SK-N-SH treated with all-trans-retinoic acid at 6 μM for 48 hours (cell line): ENCODE results near the gene HSF4.

Source experiments
- ATAC-seq: fragments of 200-7000 bp; cut with Tn5 transposase; 3 replicates; pipeline ENCODE4 v1.9.1; 2020; ENCODE audit warnings: mild to moderate bottlenecking, moderate library complexity
- BACH2 ChIP-seq: fragments of 250-450 bp; sonication (Bioruptor Pico); IDR thresholded peaks from 2 replicates; pipeline ENCODE4 v1.9.0; 2021; ENCODE audit warnings: mild to moderate bottlenecking, borderline replicate concordance
- CREB5 ChIP-seq: fragments of 250-450 bp; sonication (Bioruptor Pico); IDR thresholded peaks from 2 replicates; pipeline ENCODE4 v1.5.1; 2020; ENCODE audit warnings: low read depth, mild to moderate bottlenecking, moderate library complexity
- CSDC2 ChIP-seq: fragments of 250-450 bp; sonication (Bioruptor Pico); IDR thresholded peaks from 2 replicates; pipeline ENCODE4 v1.5.0; 2020; ENCODE audit warnings: mild to moderate bottlenecking, moderate library complexity
- CSRNP3 ChIP-seq: fragments of 250-450 bp; sonication (Bioruptor Pico); IDR thresholded peaks from 2 replicates; pipeline ENCODE4 v1.5.1; 2021; ENCODE audit warnings: mild to moderate bottlenecking, moderate library complexity
- GLIS3 ChIP-seq: fragments of 250-450 bp; sonication (Bioruptor Pico); IDR thresholded peaks from 2 replicates; pipeline ENCODE4 v1.5.0; 2020; ENCODE audit warnings: mild to moderate bottlenecking, moderate library complexity
- ISL1 ChIP-seq: fragments of 250-450 bp; sonication (Bioruptor Pico); IDR thresholded peaks from 2 replicates; pipeline ENCODE4 v2.1.2; 2022; ENCODE audit warnings: mild to moderate bottlenecking, moderate library complexity
- OSR1 ChIP-seq: fragments of 250-450 bp; sonication (Bioruptor Pico); IDR thresholded peaks from 2 replicates; pipeline ENCODE4 v1.8.0; 2022; ENCODE audit warnings: moderate library complexity, mild to moderate bottlenecking, inconsistent platforms
- PATZ1 ChIP-seq: fragments of 250-450 bp; sonication (Bioruptor Pico); IDR thresholded peaks from 2 replicates; pipeline ENCODE4 v1.8.0; 2020; ENCODE audit warnings: mild to moderate bottlenecking, moderate library complexity, borderline replicate concordance
- PPARA ChIP-seq: fragments of 250-450 bp; sonication (Bioruptor Pico); IDR thresholded peaks from 2 replicates; pipeline ENCODE4 v1.5.0; 2020; ENCODE audit warnings: mild to moderate bottlenecking, borderline replicate concordance
- RARB ChIP-seq: fragments of 250-450 bp; sonication (Bioruptor Pico); IDR thresholded peaks from 2 replicates; pipeline ENCODE4 v1.8.0; 2021; ENCODE audit warnings: mild to moderate bottlenecking, moderate library complexity
- SNAI2 ChIP-seq: fragments of 250-450 bp; sonication (Bioruptor Pico); IDR thresholded peaks from 2 replicates; pipeline ENCODE4 v1.5.0; 2020; ENCODE audit warnings: mild to moderate bottlenecking, moderate library complexity
- TCF4 ChIP-seq: fragments of 250-450 bp; sonication (Bioruptor Pico); IDR thresholded peaks from 2 replicates; pipeline ENCODE4 v1.8.0; 2021; ENCODE audit warnings: mild to moderate bottlenecking, moderate library complexity, borderline replicate concordance
- TOX ChIP-seq: fragments of 250-450 bp; sonication (Bioruptor Pico); IDR thresholded peaks from 2 replicates; pipeline ENCODE4 v1.8.0; 2021; ENCODE audit warnings: mild to moderate bottlenecking, moderate library complexity, borderline replicate concordance
- ZC3H10 ChIP-seq: fragments of 250-450 bp; sonication (Bioruptor Pico); IDR thresholded peaks from 2 replicates; pipeline ENCODE4 v1.5.1; 2021; ENCODE audit warnings: mild to moderate bottlenecking, moderate library complexity
- ZFP3 ChIP-seq: fragments of 250-450 bp; sonication (Bioruptor Pico); IDR thresholded peaks from 2 replicates; pipeline ENCODE4 v1.5.0; 2020; ENCODE audit warnings: mild to moderate bottlenecking, moderate library complexity
- ZFP30 ChIP-seq: fragments of 450-650 bp; formaldehyde crosslinking; IDR thresholded peaks from 2 replicates; pipeline ENCODE4 v1.5.0; 2022; ENCODE audit warnings: mild to moderate bottlenecking, moderate library complexity
- ZNF565 ChIP-seq: fragments of 450-650 bp; formaldehyde crosslinking; conservative IDR thresholded peaks from 2 replicates; pipeline ENCODE4 v1.5.0; 2020; ENCODE audit warnings: low read depth, mild to moderate bottlenecking, moderate library complexity
- ZNF70 ChIP-seq: fragments of 450-650 bp; formaldehyde crosslinking; IDR thresholded peaks from 2 replicates; pipeline ENCODE4 v1.5.0; 2020; ENCODE audit warnings: mild to moderate bottlenecking, moderate library complexity
- TF ChIP-seq, protein P1 (sequence below): fragments of 250-450 bp; sonication (Bioruptor Pico); IDR thresholded peaks from 2 replicates; pipeline ENCODE4 v1.8.0; 2021; ENCODE audit warnings: low read depth, mild to moderate bottlenecking, moderate library complexity, borderline replicate concordance
- TF ChIP-seq, protein P2 (sequence below): fragments of 250-450 bp; sonication (Bioruptor Pico); IDR thresholded peaks from 2 replicates; pipeline ENCODE4 v1.5.0; 2020; ENCODE audit warnings: mild to moderate bottlenecking, moderate library complexity

Gene HSF4

DNA sequence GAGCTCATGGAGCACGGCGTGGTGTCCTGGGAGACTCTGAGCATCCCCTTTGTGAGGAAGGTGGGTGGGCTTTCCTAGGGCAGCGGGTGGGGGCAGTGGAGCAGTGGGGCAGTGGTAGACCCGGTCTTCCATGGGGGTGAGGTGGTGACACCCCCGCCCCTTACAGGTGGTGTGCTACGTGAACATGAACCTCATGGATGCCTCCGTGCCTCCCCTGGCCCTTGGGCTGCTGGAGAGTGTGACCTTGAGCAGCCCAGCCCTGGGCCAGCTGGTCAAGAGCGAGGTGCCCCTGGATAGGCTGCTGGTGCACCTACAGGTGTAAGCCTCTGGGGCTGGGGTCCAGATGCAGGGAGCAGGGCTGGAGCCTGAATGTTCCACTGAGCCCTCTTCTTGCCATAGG lies 35.9 kb downstream of the HSF4 start:
- no peak for TF ChIP-seq CREB5 (CRISPR knock-in tag)
- TF ChIP-seq SNAI2 (CRISPR knock-in tag), result no peak
- ATAC-seq, result no peak

- no peak for ATAC-seq
- TF ChIP-seq TCF4 (CRISPR knock-in tag) (no peak), ISL1 (CRISPR knock-in tag) (no peak), ZFP3 (CRISPR knock-in tag) (no peak), TOX (CRISPR knock-in tag) (no peak), RARB (CRISPR knock-in tag) (no peak), ZNF70 (no peak), GLIS3 (CRISPR knock-in tag) (no peak), SNAI2 (CRISPR knock-in tag) (no peak), ZNF565 (no peak), CSDC2 (CRISPR knock-in tag) (no peak), ZFP30 (no peak), CSRNP3 (CRISPR knock-in tag) (no peak), PATZ1 (CRISPR knock-in tag) (no peak), PPARA (no peak), BACH2 (CRISPR knock-in tag) (no peak), ZC3H10 (CRISPR knock-in tag) (no peak), CREB5 (CRISPR knock-in tag) (no peak), OSR1 (no peak)
- TF ChIP-seq, protein P1, sequence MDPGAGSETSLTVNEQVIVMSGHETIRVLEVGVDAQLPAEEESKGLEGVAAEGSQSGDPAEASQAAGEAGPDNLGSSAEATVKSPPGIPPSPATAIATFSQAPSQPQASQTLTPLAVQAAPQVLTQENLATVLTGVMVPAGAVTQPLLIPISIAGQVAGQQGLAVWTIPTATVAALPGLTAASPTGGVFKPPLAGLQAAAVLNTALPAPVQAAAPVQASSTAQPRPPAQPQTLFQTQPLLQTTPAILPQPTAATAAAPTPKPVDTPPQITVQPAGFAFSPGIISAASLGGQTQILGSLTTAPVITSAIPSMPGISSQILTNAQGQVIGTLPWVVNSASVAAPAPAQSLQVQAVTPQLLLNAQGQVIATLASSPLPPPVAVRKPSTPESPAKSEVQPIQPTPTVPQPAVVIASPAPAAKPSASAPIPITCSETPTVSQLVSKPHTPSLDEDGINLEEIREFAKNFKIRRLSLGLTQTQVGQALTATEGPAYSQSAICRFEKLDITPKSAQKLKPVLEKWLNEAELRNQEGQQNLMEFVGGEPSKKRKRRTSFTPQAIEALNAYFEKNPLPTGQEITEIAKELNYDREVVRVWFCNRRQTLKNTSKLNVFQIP (CRISPR knock-in tag), result no peak
- TF ChIP-seq, protein P2, sequence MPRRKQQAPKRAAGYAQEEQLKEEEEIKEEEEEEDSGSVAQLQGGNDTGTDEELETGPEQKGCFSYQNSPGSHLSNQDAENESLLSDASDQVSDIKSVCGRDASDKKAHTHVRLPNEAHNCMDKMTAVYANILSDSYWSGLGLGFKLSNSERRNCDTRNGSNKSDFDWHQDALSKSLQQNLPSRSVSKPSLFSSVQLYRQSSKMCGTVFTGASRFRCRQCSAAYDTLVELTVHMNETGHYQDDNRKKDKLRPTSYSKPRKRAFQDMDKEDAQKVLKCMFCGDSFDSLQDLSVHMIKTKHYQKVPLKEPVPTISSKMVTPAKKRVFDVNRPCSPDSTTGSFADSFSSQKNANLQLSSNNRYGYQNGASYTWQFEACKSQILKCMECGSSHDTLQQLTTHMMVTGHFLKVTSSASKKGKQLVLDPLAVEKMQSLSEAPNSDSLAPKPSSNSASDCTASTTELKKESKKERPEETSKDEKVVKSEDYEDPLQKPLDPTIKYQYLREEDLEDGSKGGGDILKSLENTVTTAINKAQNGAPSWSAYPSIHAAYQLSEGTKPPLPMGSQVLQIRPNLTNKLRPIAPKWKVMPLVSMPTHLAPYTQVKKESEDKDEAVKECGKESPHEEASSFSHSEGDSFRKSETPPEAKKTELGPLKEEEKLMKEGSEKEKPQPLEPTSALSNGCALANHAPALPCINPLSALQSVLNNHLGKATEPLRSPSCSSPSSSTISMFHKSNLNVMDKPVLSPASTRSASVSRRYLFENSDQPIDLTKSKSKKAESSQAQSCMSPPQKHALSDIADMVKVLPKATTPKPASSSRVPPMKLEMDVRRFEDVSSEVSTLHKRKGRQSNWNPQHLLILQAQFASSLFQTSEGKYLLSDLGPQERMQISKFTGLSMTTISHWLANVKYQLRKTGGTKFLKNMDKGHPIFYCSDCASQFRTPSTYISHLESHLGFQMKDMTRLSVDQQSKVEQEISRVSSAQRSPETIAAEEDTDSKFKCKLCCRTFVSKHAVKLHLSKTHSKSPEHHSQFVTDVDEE (CRISPR knock-in tag), result no peak
Observed at GRCh38 chr16:67201411-67202345, 37.1 kb downstream of the HSF4 start.
